ENCODE results near the gene NUB1. TPM values are rescaled to one million over a fixed set of nuclear protein-coding genes. Genes with fewer than 3 reads are reported as not detected.
A peak's percentile ranks its signal among the peaks of the same experiment; 100 is the strongest.

NUB1 gene
- total RNA-seq, 1 experiment from 2014 or later, result 48.5 TPM

DNA sequence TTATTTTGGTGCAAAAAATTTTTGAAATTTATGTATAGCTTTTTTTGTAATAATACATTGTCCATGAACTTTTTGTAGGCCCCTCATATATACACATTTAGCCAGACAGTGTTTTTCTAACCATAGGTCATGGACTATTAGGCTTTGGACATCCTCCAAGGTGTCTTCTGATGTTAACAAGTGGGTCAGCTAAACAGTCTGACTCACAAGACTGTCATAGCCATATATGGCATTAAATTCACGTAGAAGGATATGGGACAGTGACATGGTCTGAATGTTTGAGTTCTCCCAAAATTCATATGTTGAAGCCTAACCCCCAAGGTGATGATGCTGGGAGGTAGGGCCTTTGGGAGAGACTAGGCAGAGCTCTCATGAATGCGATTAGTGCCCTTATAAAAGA is 14.0 kb upstream of the NUB1 start:
- Histone ChIP-seq H3K27ac (ENCODE audit: insufficient read length, low read depth, low read length) (no peak overlapping the region), H3K9me3 (ENCODE audit: control insufficient read depth, low read depth, low read length) (no peaks in the 10 kb centered on the region), H4K20me1 (ENCODE audit: control insufficient read depth, insufficient read depth, insufficient read length) (no peaks in the 10 kb centered on the region), H3T11ph (ENCODE audit: low read length) (no peak overlapping the region), H4K91ac (ENCODE audit: insufficient read length, low read depth, low read length) (no peak overlapping the region), H3K79me2 (ENCODE audit: insufficient read depth, low read length) (no peaks in the 10 kb centered on the region), H2BK5ac (ENCODE audit: insufficient read length, low read length) (no peak overlapping the region), H3K4ac (ENCODE audit: low read depth, low read length) (no peak overlapping the region), H2BK12ac (ENCODE audit: insufficient read length, low read depth, low read length) (no peak overlapping the region), H3K23me2 (ENCODE audit: insufficient read length, low read depth, low read length, poor library complexity, severe bottlenecking) (no peaks in the 10 kb centered on the region), H2AK5ac (ENCODE audit: insufficient read length, low read length) (no peak overlapping the region), H3K4me1 (ENCODE audit: insufficient read depth, low read length) (peaks cover 8% of the 10 kb centered on the region; the same call in 1 of the 2 replicates), H3K18ac (ENCODE audit: insufficient read length, low read depth, low read length) (no peak overlapping the region), H2BK15ac (ENCODE audit: low read depth, low read length) (no peak overlapping the region), H2BK120ac (ENCODE audit: low read depth, low read length, poor library complexity, severe bottlenecking) (no peak overlapping the region), H4K8ac (replicated peaks; ENCODE audit: insufficient read length, low read depth, low read length) (no peak overlapping the region), H3K23ac (ENCODE audit: insufficient read length, low read depth, low read length) (no peak overlapping the region), H3K4me2 (ENCODE audit: insufficient read depth, insufficient read length, low read length) (no peak overlapping the region), H4K5ac (ENCODE audit: insufficient read length, low read depth, low read length) (no peak overlapping the region), H3K56ac (ENCODE audit: insufficient read length, low read depth, low read length) (no peak overlapping the region), H3K27me3 (ENCODE audit: insufficient read depth, low read length) (no peaks in the 10 kb centered on the region), H2BK20ac (ENCODE audit: low read depth, low read length, poor library complexity, severe bottlenecking) (no peak overlapping the region), H3K9ac (ENCODE audit: extremely low read depth, insufficient read length, low read length) (no peak overlapping the region), H3K14ac (ENCODE audit: insufficient read depth, low read length) (no peak overlapping the region), H2AFZ (ENCODE audit: low read length) (no peak overlapping the region), H3K79me1 (ENCODE audit: insufficient read depth, low read depth, low read length, poor library complexity, severe bottlenecking) (no peaks in the 10 kb centered on the region)
- Mint-ChIP-seq H3K27ac (peak overlapping the region in 1 of 3 experiments; percentile 68; a peak in 1 of 7 replicates), H3K36me3 (ENCODE audit: insufficient read depth in 1 of 3, low read depth in 3 of 3) (peaks cover 0 to 9% (median 0%) of the 10 kb centered on the region in 3 experiments; a peak in 3 of 7 replicates), H3K27me3 (ENCODE audit: low read depth) (peaks cover 3% of the 10 kb centered on the region), H3K9me3 (peaks cover 13 to 14% of the 10 kb centered on the region in 2 experiments), H3K4me3 (no peak overlapping the region), H3K4me1 (peaks cover 15 to 30% of the 10 kb centered on the region in 2 experiments)
- WGBS (ENCODE audit: extremely low coverage, insufficient read length, low lambda C conversion rate), result no CpG with 5 or more reads among the region's 2 CpGs
- DNase-seq, result no peak
- TF ChIP-seq, protein P1, sequence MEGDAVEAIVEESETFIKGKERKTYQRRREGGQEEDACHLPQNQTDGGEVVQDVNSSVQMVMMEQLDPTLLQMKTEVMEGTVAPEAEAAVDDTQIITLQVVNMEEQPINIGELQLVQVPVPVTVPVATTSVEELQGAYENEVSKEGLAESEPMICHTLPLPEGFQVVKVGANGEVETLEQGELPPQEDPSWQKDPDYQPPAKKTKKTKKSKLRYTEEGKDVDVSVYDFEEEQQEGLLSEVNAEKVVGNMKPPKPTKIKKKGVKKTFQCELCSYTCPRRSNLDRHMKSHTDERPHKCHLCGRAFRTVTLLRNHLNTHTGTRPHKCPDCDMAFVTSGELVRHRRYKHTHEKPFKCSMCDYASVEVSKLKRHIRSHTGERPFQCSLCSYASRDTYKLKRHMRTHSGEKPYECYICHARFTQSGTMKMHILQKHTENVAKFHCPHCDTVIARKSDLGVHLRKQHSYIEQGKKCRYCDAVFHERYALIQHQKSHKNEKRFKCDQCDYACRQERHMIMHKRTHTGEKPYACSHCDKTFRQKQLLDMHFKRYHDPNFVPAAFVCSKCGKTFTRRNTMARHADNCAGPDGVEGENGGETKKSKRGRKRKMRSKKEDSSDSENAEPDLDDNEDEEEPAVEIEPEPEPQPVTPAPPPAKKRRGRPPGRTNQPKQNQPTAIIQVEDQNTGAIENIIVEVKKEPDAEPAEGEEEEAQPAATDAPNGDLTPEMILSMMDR (conservative IDR thresholded peaks at IDR 0.05), result no peak
